K562 (cell line): Measurements from ENCODE around the gene TRIM10. TPM values are rescaled to one million over a fixed set of nuclear protein-coding genes. Genes with fewer than 3 reads are reported as not detected.

ENCODE experiments used
- ATAC-seq: fragments of 200-7000 bp; cut with Tn5 transposase; 3 replicates; pipeline ENCODE4 v1.9.1; 2020; ENCODE audit warnings: moderate library complexity
- BruUV-seq: library from RNA; stranded (reverse); fragments of 400-500 nt; replicated peaks from 2 replicates; lab custom pipeline; 2021; lab: Mats Ljungman, UMichigan
- CTCF ChIA-PET: fragments of 300-600 bp; formaldehyde crosslinking; extraction: SDS; loops from one replicate; lab custom pipeline; 2021; ENCODE audit warnings: low intra/inter-chr PET ratio; lab: Yijun Ruan, JAX
- POLR2A ChIA-PET: fragments of 300-600, 350-650 bp; sonication (Branson Sonifier 250); formaldehyde crosslinking; extraction: SDS; loops from one replicate; lab custom pipeline; 2021; ENCODE audit warnings: antibody characterized with exemption, inconsistent platforms; lab: Yijun Ruan, JAX
- DNase-seq, 4 experiments: peaks; one replicate each; pipeline versions ENCODE4 v3.0.0 to v3.0.0-alpha.2; 2011 to 2018; ENCODE audit warnings: low spot score in 3 of 4, mixed read lengths in 3 of 4; ENCODE audit errors: extremely low read depth in 1 of 4
- FAIRE-seq: peaks from 2 replicates; lab custom pipeline; 2011; peaks lifted over from hg19 to GRCh38; lab: Jason Lieb, UNC
- H2AFZ ChIP-seq: 2 replicates; pipeline ENCODE4 v1.6.0; 2011; ENCODE audit warnings: low read depth, low read length, control low read depth, inconsistent platforms
- H3K27ac ChIP-seq: fragments of 200-600 bp; 3 replicates; pipeline ENCODE4 v1.8.0; 2011; ENCODE audit warnings: low read depth, mild to moderate bottlenecking, control low read depth, inconsistent platforms, low read length, moderate library complexity, mixed read lengths; ENCODE audit errors: extremely low read depth
- H3K27me3 ChIP-seq, 2 experiments: fragments of 300-600 bp in 1 of 2; 2 replicates in 1 of 2; 3 replicates in 1 of 2; pipeline versions ENCODE4 v1.6.0 to v1.8.0; 2011; ENCODE audit warnings: inconsistent platforms in 2 of 2, low read length in 2 of 2, mild to moderate bottlenecking in 1 of 2, mixed read lengths in 1 of 2, moderate library complexity in 1 of 2; ENCODE audit not compliant: control insufficient read depth in 2 of 2, insufficient read depth in 2 of 2
- H3K36me3 ChIP-seq: fragments of 300-600 bp; 3 replicates; pipeline ENCODE4 v1.8.0; 2011; ENCODE audit warnings: mild to moderate bottlenecking, low read length, inconsistent platforms; ENCODE audit not compliant: control insufficient read depth, insufficient read depth
- H3K4me1 ChIP-seq, 2 experiments: fragments of 200-600 bp in 1 of 2; replicated peaks in 1 of 2; 2 replicates in 1 of 2; 3 replicates in 1 of 2; pipeline versions ENCODE4 v1.5.1 to v1.8.0; 2011; ENCODE audit warnings: inconsistent platforms in 2 of 2, low read length in 2 of 2, mild to moderate bottlenecking in 1 of 2, mixed read lengths in 1 of 2, moderate library complexity in 1 of 2; ENCODE audit not compliant: control insufficient read depth in 2 of 2, insufficient read depth in 2 of 2
- H3K4me2 ChIP-seq: 2 replicates; pipeline ENCODE4 v1.6.1; 2011; ENCODE audit warnings: low read length, control low read depth, inconsistent platforms, mixed read lengths; ENCODE audit not compliant: insufficient read depth
- H3K4me3 ChIP-seq: fragments of 200-600 bp; sonication (generic), shearing (Covaris generic); 2 replicates; pipeline ENCODE4 v1.5.1; 2016; ENCODE audit warnings: control low read depth, inconsistent platforms
- H3K79me2 ChIP-seq: fragments of 200-600 bp; 3 replicates; pipeline ENCODE4 v1.8.0; 2011; ENCODE audit warnings: low read length, inconsistent platforms; ENCODE audit not compliant: control insufficient read depth, insufficient read depth
- H3K9ac ChIP-seq, 2 experiments: 2 replicates each; pipeline versions ENCODE4 v1.6.0 to v1.6.1; 2011; ENCODE audit warnings: low read depth in 2 of 2, low read length in 2 of 2, control low read depth in 1 of 2, inconsistent platforms in 1 of 2, mild to moderate bottlenecking in 1 of 2, mixed read lengths in 1 of 2; ENCODE audit not compliant: insufficient read depth in 1 of 2
- H3K9me1 ChIP-seq: one replicate; pipeline ENCODE4 v1.6.0; 2011; ENCODE audit warnings: inconsistent platforms, mild to moderate bottlenecking, low read length, moderate library complexity; ENCODE audit not compliant: control insufficient read depth, insufficient read depth
- H3K9me3 ChIP-seq: replicated peaks from 2 replicates; pipeline ENCODE4 v1.5.1; 2011; ENCODE audit warnings: low read depth, low read length, inconsistent platforms; ENCODE audit not compliant: control insufficient read depth, insufficient read depth
- H4K20me1 ChIP-seq: replicated peaks from 2 replicates; pipeline ENCODE4 v1.6.1; 2011; ENCODE audit warnings: low read length, inconsistent platforms, mixed read lengths; ENCODE audit not compliant: control insufficient read depth, insufficient read depth
- COPS2 ChIP-seq: fragments of 450-650 bp; conservative IDR thresholded peaks from 2 replicates; pipeline ENCODE4 v1.6.1; 2016; ENCODE audit warnings: mild to moderate bottlenecking, moderate library complexity
- HMGN3 ChIP-seq: IDR thresholded peaks from 2 replicates; pipeline ENCODE4 v1.6.1; 2011; ENCODE audit warnings: borderline replicate concordance, low read depth, mild to moderate bottlenecking, mixed read lengths, low read length; ENCODE audit not compliant: insufficient read length; ENCODE audit errors: extremely low read depth
- KAT2B ChIP-seq: IDR thresholded peaks from one replicate; pipeline ENCODE4 v1.6.1; 2012; ENCODE audit warnings: low read depth, mild to moderate bottlenecking, control low read depth, inconsistent platforms, low read length, moderate library complexity
- PRDM10 ChIP-seq: fragments of 450-650 bp; IDR thresholded peaks from 2 replicates; pipeline ENCODE4 v1.6.1; 2018; ENCODE audit not compliant: partially characterized antibody
- USF2 ChIP-seq: sonication (generic); formaldehyde crosslinking; IDR thresholded peaks from 2 replicates; pipeline ENCODE4 v1.5.0; 2020; ENCODE audit warnings: missing genetic modification reagents
- WGBS: fragments of 100-300 bp; shearing (Covaris generic); methylation state at CpG from one replicate; pipeline ENCODE4 v1.1.6; 2016; ENCODE audit warnings: low coverage, mixed read lengths; ENCODE audit not compliant: insufficient coverage; ENCODE audit errors: missing lambda C conversion rate; 5-methylcytosine and 5-hydroxymethylcytosine counted together
- in situ Hi-C: fragments of 300-500 bp; cut with MboI; formaldehyde crosslinking; loops from 4 replicates; pipeline ENCODE4 v1.15.0; 2018; ENCODE audit warnings: inconsistent platforms, mixed read lengths
- intact Hi-C: fragments of 100-400 bp; cut with micrococcal nuclease; formaldehyde crosslinking; loops from 2 replicates; pipeline ENCODE4 v1.14.2; 2022
- polyA plus RNA-seq, 8 experiments: library from polyadenylated mRNA; depleted of rRNA in 4 of 8; stranded (reverse) in 5 of 8; unstranded in 3 of 8; fragments of >200 nt; fragmentation: Nextera tagmentation in 2 of 8; fragmentation: Illumina TruSeq in 1 of 8; extraction: Ambion mirVana in 2 of 8; extraction: Trizol in 1 of 8; gene quantifications; 2 replicates each; pipeline versions ENCODE4 v1.2.1 to v1.2.3, GENCODE V29; 2011 to 2014; ENCODE audit warnings: inconsistent platforms in 1 of 8, missing spikeins in 1 of 8
- total RNA-seq, 7 experiments: library from RNA; depleted of rRNA in 6 of 7; stranded (reverse); fragments of >200 nt in 6 of 7; fragmentation: Illumina TruSeq in 2 of 7; extraction: Trizol in 2 of 7; gene quantifications; 2 replicates each; pipeline versions ENCODE4 v1.2.1 to v1.2.3, GENCODE V29; 2011 to 2021; ENCODE audit warnings: low replicate concordance in 1 of 7
- TF ChIP-seq, protein P1 (sequence below), 2 experiments: IDR thresholded peaks in 1 of 2; conservative IDR thresholded peaks in 1 of 2; 2 replicates each; pipeline ENCODE4 v1.6.1; 2016; ENCODE audit warnings: low read depth in 2 of 2, mild to moderate bottlenecking in 1 of 2, missing compliant biosample characterization in 1 of 2, missing genetic modification characterization in 1 of 2, moderate library complexity in 1 of 2
- TF ChIP-seq, protein P2 (sequence below), 2 experiments: fragments of 450-650 bp in 1 of 2; IDR thresholded peaks; 2 replicates each; pipeline ENCODE4 v1.6.1; 2011 to 2017; ENCODE audit warnings: low read depth in 2 of 2, antibody characterized with exemption in 1 of 2, borderline replicate concordance in 1 of 2, low read length in 1 of 2, mild to moderate bottlenecking in 1 of 2, mixed read lengths in 1 of 2; ENCODE audit not compliant: control insufficient read depth in 1 of 2

Gene TRIM10
- total and polyA plus RNA-seq, 9 of the 15 experiments (the other 6 are each of a cell fraction or from before 2014, with no cell fraction given) = 0.15 to 0.90 (median 0.36) TPM

DNA sequence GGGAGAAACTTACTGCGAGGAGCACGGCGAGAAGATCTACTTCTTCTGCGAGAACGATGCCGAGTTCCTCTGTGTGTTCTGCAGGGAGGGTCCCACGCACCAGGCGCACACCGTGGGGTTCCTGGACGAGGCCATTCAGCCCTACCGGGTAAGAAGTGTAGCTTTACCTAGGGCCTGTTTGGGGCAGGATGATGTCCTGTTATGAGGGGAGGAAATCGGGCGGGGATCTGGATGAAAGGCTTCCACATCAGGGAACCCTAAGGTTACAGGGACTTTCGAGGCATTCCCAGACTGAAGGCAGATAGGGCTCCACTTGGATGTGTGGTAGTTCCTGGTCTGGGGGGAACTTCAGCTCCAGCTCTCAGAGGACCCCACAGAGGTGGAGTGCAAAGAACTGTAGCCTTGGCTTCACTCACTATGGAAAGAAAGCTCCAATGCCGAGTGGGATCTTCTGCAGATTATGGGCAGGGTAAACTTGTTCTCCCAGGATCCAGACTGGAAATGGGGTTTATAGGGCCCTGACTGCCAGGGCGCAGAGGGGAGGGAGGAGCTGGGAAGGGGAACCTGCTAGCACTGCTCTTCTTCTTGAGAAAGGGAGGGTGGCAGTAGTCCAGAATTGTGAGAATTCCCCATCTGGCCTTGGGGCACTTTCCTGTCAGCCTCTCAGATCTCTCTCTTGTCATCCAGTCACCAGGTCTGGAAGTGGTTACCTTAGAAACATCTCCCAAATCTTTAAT lies 3.1 kb upstream of the TRIM10 start:
- CTCF ChIA-PET = no interaction called here
- peak overlapping the region; percentile 52 for H3K4me2 ChIP-seq
- no peaks in the 10 kb centered on the region for H3K79me2 ChIP-seq
- POLR2A ChIA-PET = interaction anchor here (0.7 kb wide), 1 partner anchor 156 kb away, joined by 3 read pairs; no protein-coding TSS in a partner anchor
- in situ Hi-C loops = no loop called here
- H4K20me1 ChIP-seq = no peaks in the 10 kb centered on the region
- DNase-seq = no peak
- no peak overlapping the region for H3K27ac ChIP-seq
- H3K4me3 ChIP-seq = no peak overlapping the region
- 14% methylated on average over 16 of the region's 16 CpGs for WGBS
- no TSS peak for BruUV-seq
- no peak overlapping the region for H3K9ac ChIP-seq
- peaks cover 0 to 14% of the 10 kb centered on the region in 2 experiments; a peak in 4 of 5 replicates for H3K4me1 ChIP-seq
- FAIRE-seq = no peak
- H2AFZ ChIP-seq = peak overlapping the region; percentile 35; the same call in 1 of the 2 replicates
- peaks cover 8 to 40% of the 10 kb centered on the region in 2 experiments; a peak in 4 of 5 replicates for H3K27me3 ChIP-seq
- no peaks in the 10 kb centered on the region for H3K9me3 ChIP-seq
- H3K36me3 ChIP-seq = no peaks in the 10 kb centered on the region
- intact Hi-C loops = no loop called here
- no peak for ATAC-seq
- H3K9me1 ChIP-seq = no peaks in the 10 kb centered on the region
- no peak for TF ChIP-seq USF2 (CRISPR knock-in tag)
- TF ChIP-seq, protein P1, sequence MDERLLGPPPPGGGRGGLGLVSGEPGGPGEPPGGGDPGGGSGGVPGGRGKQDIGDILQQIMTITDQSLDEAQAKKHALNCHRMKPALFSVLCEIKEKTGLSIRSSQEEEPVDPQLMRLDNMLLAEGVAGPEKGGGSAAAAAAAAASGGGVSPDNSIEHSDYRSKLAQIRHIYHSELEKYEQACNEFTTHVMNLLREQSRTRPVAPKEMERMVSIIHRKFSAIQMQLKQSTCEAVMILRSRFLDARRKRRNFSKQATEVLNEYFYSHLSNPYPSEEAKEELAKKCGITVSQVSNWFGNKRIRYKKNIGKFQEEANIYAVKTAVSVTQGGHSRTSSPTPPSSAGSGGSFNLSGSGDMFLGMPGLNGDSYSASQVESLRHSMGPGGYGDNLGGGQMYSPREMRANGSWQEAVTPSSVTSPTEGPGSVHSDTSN (CRISPR knock-in tag; IDR thresholded peaks at IDR 0.05; ENCODE audit: low read depth) = no peak
- TF ChIP-seq, protein P1 (tag; conservative IDR thresholded peaks at IDR 0.05; ENCODE audit: low read depth) = no peak
- peak; percentile 16 for TF ChIP-seq PRDM10
- TF ChIP-seq, protein P2, sequence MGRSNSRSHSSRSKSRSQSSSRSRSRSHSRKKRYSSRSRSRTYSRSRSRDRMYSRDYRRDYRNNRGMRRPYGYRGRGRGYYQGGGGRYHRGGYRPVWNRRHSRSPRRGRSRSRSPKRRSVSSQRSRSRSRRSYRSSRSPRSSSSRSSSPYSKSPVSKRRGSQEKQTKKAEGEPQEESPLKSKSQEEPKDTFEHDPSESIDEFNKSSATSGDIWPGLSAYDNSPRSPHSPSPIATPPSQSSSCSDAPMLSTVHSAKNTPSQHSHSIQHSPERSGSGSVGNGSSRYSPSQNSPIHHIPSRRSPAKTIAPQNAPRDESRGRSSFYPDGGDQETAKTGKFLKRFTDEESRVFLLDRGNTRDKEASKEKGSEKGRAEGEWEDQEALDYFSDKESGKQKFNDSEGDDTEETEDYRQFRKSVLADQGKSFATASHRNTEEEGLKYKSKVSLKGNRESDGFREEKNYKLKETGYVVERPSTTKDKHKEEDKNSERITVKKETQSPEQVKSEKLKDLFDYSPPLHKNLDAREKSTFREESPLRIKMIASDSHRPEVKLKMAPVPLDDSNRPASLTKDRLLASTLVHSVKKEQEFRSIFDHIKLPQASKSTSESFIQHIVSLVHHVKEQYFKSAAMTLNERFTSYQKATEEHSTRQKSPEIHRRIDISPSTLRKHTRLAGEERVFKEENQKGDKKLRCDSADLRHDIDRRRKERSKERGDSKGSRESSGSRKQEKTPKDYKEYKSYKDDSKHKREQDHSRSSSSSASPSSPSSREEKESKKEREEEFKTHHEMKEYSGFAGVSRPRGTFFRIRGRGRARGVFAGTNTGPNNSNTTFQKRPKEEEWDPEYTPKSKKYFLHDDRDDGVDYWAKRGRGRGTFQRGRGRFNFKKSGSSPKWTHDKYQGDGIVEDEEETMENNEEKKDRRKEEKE (IDR thresholded peaks at IDR 0.05; ENCODE audit: borderline replicate concordance in 1 of 2, control insufficient read depth in 1 of 2, low read depth in 2 of 2, low read length in 1 of 2) = no peak
- TF ChIP-seq HMGN3 = no peak
- no peak for TF ChIP-seq COPS2
- no peak for TF ChIP-seq KAT2B
